Neuronal stem cell (in vitro differentiated cells): ENCODE results near the gene SELPLG.

Experiments used
- DNase-seq: peaks from one replicate; pipeline ENCODE4 v3.0.0-alpha.2; 2013; ENCODE audit warnings: low spot score
- H2AFZ ChIP-seq: one replicate; pipeline ENCODE4 v1.6.1; 2013; ENCODE audit warnings: mild to moderate bottlenecking, low read length, inconsistent platforms
- H2AK5ac ChIP-seq: 2 replicates; pipeline ENCODE4 v1.6.1; 2013; ENCODE audit warnings: low read depth, mild to moderate bottlenecking, inconsistent platforms, low read length, moderate library complexity, mixed read lengths
- H2BK120ac ChIP-seq: 2 replicates; pipeline ENCODE4 v1.6.1; 2013; ENCODE audit warnings: low read depth, mild to moderate bottlenecking, inconsistent platforms, low read length, moderate library complexity, mixed read lengths
- H2BK12ac ChIP-seq: one replicate; pipeline ENCODE4 v1.6.1; 2013; ENCODE audit warnings: low read length, inconsistent platforms
- H2BK15ac ChIP-seq: 2 replicates; pipeline ENCODE4 v1.6.1; 2013; ENCODE audit warnings: mild to moderate bottlenecking, low read length, inconsistent platforms, mixed read lengths
- H2BK5ac ChIP-seq: one replicate; pipeline ENCODE4 v1.6.1; 2013; ENCODE audit warnings: inconsistent platforms, mild to moderate bottlenecking, low read length, moderate library complexity
- H3K14ac ChIP-seq: one replicate; pipeline ENCODE4 v1.6.1; 2013; ENCODE audit warnings: low read length, inconsistent platforms
- H3K18ac ChIP-seq: 2 replicates; pipeline ENCODE4 v1.6.1; 2013; ENCODE audit warnings: low read length, inconsistent platforms
- H3K23ac ChIP-seq: 2 replicates; pipeline ENCODE4 v1.6.1; 2013; ENCODE audit warnings: low read depth, mild to moderate bottlenecking, mixed read lengths, low read length, inconsistent platforms; ENCODE audit not compliant: poor library complexity
- H3K27ac ChIP-seq: replicated peaks from 3 replicates; pipeline ENCODE4 v1.5.1; 2013; ENCODE audit warnings: low read length, inconsistent platforms
- H3K27me3 ChIP-seq, 3 experiments: 2 replicates each; pipeline ENCODE4 v1.6.1; 2013; ENCODE audit warnings: low read length in 3 of 3, mild to moderate bottlenecking in 2 of 3, inconsistent platforms in 1 of 3, low read depth in 1 of 3, mixed read lengths in 1 of 3, moderate library complexity in 1 of 3; ENCODE audit not compliant: control insufficient read depth in 3 of 3, insufficient read depth in 3 of 3
- H3K36me3 ChIP-seq, 2 donors: replicated peaks in 1 of 2; 2 replicates each; pipeline ENCODE4 v1.6.1; 2013; ENCODE audit warnings: low read length in 2 of 2; ENCODE audit not compliant: control insufficient read depth in 2 of 2, insufficient read depth in 2 of 2
- H3K4ac ChIP-seq: 2 replicates; pipeline ENCODE4 v1.6.1; 2013; ENCODE audit warnings: inconsistent platforms, mild to moderate bottlenecking, low read length, moderate library complexity
- H3K4me1 ChIP-seq, 2 donors: 1 replicate in 1 of 2; 2 replicates in 1 of 2; pipeline ENCODE4 v1.6.1; 2013; ENCODE audit warnings: low read length in 2 of 2, low read depth in 1 of 2; ENCODE audit not compliant: control insufficient read depth in 2 of 2, insufficient read depth in 1 of 2
- H3K4me2 ChIP-seq: one replicate; pipeline ENCODE4 v1.6.1; 2013; ENCODE audit warnings: mild to moderate bottlenecking, low read length, inconsistent platforms; ENCODE audit not compliant: insufficient read depth, poor library complexity, severe bottlenecking
- H3K4me3 ChIP-seq, 2 donors: 2 replicates each; pipeline ENCODE4 v1.5.1; 2013; ENCODE audit warnings: low read length in 2 of 2, mild to moderate bottlenecking in 2 of 2, inconsistent platforms in 1 of 2, moderate library complexity in 1 of 2
- H3K79me1 ChIP-seq: one replicate; pipeline ENCODE4 v1.6.1; 2013; ENCODE audit warnings: low read depth, mild to moderate bottlenecking, inconsistent platforms, low read length, moderate library complexity
- H3K9ac ChIP-seq: one replicate; pipeline ENCODE4 v1.6.1; 2013; ENCODE audit warnings: mild to moderate bottlenecking, low read depth, low read length, inconsistent platforms; ENCODE audit not compliant: poor library complexity
- H3K9me3 ChIP-seq, 2 donors: replicated peaks in 1 of 2; 2 replicates each; pipeline versions ENCODE3 to v1.6.1; 2013; ENCODE audit warnings: low read length in 2 of 2, mild to moderate bottlenecking in 2 of 2, inconsistent platforms in 1 of 2, low read depth in 1 of 2, mixed read lengths in 1 of 2, moderate library complexity in 1 of 2; ENCODE audit not compliant: control insufficient read depth in 2 of 2, insufficient read depth in 1 of 2
- H4K8ac ChIP-seq: one replicate; pipeline ENCODE4 v1.6.1; 2013; ENCODE audit warnings: low read depth, mild to moderate bottlenecking, inconsistent platforms, low read length, moderate library complexity
- H4K91ac ChIP-seq: one replicate; pipeline ENCODE4 v1.6.1; 2013; ENCODE audit warnings: low read length, low read depth, mild to moderate bottlenecking, inconsistent platforms; ENCODE audit not compliant: poor library complexity
- WGBS, 2 donors: extraction: QIAGEN DNeasy Blood & Tissue Kit; methylation state at CpG; one replicate each; pipeline ENCODE4 v1.1.7; 2013; ENCODE audit warnings: missing lambda C conversion rate in 2 of 2, mixed read lengths in 1 of 2; ENCODE audit not compliant: insufficient read length in 2 of 2, insufficient replicate concordance in 1 of 2; ENCODE audit errors: extremely low coverage in 2 of 2; 5-methylcytosine and 5-hydroxymethylcytosine counted together

SELPLG gene

DNA sequence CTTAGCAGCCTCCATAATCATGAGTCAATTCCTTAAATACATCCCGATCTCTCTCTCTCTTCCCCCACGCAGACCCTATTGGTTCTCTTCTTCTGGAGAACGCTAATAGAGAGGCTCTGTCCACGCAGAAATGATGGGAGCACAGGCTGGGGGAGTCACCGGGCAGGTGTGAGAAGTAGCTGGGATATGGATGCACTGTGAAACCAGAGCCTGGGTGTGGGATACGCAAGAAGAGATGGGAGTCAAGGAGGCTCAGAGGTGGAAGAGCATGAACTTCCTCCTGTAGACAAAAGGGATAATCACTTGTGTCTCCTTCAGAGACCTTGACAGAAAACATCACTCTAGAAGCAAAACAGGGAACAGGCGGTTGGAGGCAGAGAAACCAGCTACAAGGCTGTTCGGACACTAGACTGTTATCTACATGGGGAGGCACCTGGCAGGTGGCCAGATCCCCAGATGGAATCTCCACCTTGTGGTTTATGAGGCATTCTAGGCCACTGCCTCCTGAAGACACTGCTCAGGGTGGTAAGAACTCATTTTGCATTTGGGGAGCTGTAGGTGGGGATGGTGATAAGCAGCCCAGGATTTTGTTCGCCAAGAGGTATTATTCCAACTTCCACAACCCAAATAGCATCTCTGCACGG, 7.2 kb upstream of the SELPLG start:
- no peak overlapping the region for H3K14ac ChIP-seq
- no peak overlapping the region for H3K4me3 ChIP-seq
- H3K79me1 ChIP-seq: peaks cover 3% of the 10 kb centered on the region
- H3K36me3 ChIP-seq: peaks cover 9 to 50% of the 10 kb centered on the region in 2 donors
- no peak overlapping the region for H3K4ac ChIP-seq
- no peak overlapping the region for H3K27ac ChIP-seq
- H4K8ac ChIP-seq: no peak overlapping the region
- no peak overlapping the region for H2AK5ac ChIP-seq
- no peak overlapping the region for H3K18ac ChIP-seq
- no peaks in the 10 kb centered on the region for H3K27me3 ChIP-seq
- no peak overlapping the region for H3K9ac ChIP-seq
- H2AFZ ChIP-seq: no peak overlapping the region
- H2BK120ac ChIP-seq: no peak overlapping the region
- no peak overlapping the region for H2BK12ac ChIP-seq
- no peak overlapping the region for H2BK5ac ChIP-seq
- H3K9me3 ChIP-seq: no peaks in the 10 kb centered on the region
- no peak overlapping the region for H4K91ac ChIP-seq
- no peak overlapping the region for H3K23ac ChIP-seq
- no CpG with 5 or more reads among the region's 10 CpGs for WGBS, 2 donors
- DNase-seq: no peak
- no peak overlapping the region for H2BK15ac ChIP-seq
- H3K4me2 ChIP-seq: no peak overlapping the region
- H3K4me1 ChIP-seq: peaks cover 24 to 28% of the 10 kb centered on the region in 2 donors

GRCh38 chr12:108638997-108639822, 5.5 kb upstream of the SELPLG start:
- Histone ChIP-seq H4K8ac (no peak overlapping the region), H3K18ac (peak overlapping the region; percentile 80), H3K36me3 (peaks cover 0 to 33% of the 10 kb centered on the region in 2 donors), H2AK5ac (no peak overlapping the region), H3K9me3 (no peaks in the 10 kb centered on the region), H3K9ac (no peak overlapping the region), H3K23ac (no peak overlapping the region), H3K27me3 (no peaks in the 10 kb centered on the region), H3K4me2 (no peak overlapping the region), H3K79me1 (no peaks in the 10 kb centered on the region), H2BK15ac (no peak overlapping the region), H4K91ac (no peak overlapping the region), H2BK120ac (peak overlapping the region; percentile 89), H3K4me3 (no peak overlapping the region), H2BK5ac (peak overlapping the region; percentile 85), H2BK12ac (no peak overlapping the region), H2AFZ (peak overlapping the region; percentile 70), H3K14ac (no peak overlapping the region), H3K4ac (no peak overlapping the region), H3K27ac (peak overlapping the region; percentile 97), H3K4me1 (peaks cover 40% of the 10 kb centered on the region in 2 donors)
- no peak for DNase-seq
- no CpG with 5 or more reads among the region's 11 CpGs for WGBS, 2 donors

DNA sequence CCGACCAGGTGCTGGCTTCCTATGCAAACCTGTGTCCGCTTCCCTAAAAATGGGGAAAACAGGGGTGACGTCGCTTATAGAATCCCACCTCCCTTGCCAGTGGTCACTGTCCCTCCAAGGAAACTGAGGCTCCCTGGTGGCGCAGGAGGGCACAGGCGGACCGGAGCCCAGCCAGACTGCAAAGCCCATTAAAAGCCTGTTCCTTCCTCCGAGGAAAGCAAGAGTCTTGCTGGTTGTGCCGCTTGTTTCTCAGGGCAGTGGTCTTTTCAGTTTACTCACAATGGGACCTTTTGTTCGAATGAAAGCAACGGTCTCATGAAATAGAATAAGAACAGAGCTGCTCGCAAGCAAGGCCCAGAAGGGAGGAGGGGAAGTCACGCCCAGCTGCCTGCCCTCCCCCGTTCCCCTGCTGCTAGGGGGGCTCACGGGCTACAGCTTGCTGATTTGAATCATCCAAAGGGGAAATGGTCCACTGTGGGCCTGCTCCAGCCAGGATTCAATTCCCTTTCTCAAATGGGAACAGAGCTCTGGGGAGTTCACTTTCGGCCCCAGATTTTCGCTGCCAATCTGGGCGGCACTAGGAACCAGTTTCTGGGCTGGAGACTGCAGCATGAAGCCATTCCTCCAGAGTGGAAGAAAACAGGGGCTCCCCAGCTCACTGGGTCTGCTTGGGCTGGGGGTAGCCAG, 4.6 kb upstream of the SELPLG start:
- Histone ChIP-seq H4K91ac (no peak overlapping the region), H2AK5ac (no peak overlapping the region), H2BK15ac (no peak overlapping the region), H2BK5ac (peak overlapping the region; percentile 85), H3K79me1 (no peaks in the 10 kb centered on the region), H3K23ac (no peak overlapping the region), H2AFZ (peak overlapping the region; percentile 70), H3K4me1 (peaks cover 44 to 46% of the 10 kb centered on the region in 2 donors), H3K4ac (no peak overlapping the region), H3K36me3 (peaks cover 0 to 24% of the 10 kb centered on the region in 2 donors), H3K27ac (peak overlapping the region; percentile 97), H3K4me3 (peak overlapping the region in 1 of 2 donors; percentile 9), H2BK120ac (peak overlapping the region; percentile 89), H3K27me3 (no peaks in the 10 kb centered on the region), H2BK12ac (peak overlapping the region; percentile 61), H4K8ac (no peak overlapping the region), H3K9me3 (no peaks in the 10 kb centered on the region), H3K14ac (no peak overlapping the region), H3K4me2 (peak overlapping the region; percentile 47), H3K9ac (no peak overlapping the region), H3K18ac (peak overlapping the region; percentile 92)
- DNase-seq: peak; percentile 88
- no CpG with 5 or more reads among the region's 18 CpGs for WGBS, 2 donors
